K562 (cell line): ENCODE data around the gene GPAT3. TPM values are rescaled to one million over a fixed set of nuclear protein-coding genes. Genes with fewer than 3 reads are reported as not detected.

Experiments used
- ATF4 ChIP-seq: fragments of 450-650 bp; formaldehyde crosslinking; IDR thresholded peaks from 2 replicates; pipeline ENCODE4 v1.4.0; 2022; ENCODE audit warnings: mild to moderate bottlenecking, moderate library complexity
- C11orf30 ChIP-seq: fragments of 450-650 bp; IDR thresholded peaks from 2 replicates; pipeline ENCODE4 v1.6.1; 2016; ENCODE audit warnings: low read depth, mild to moderate bottlenecking
- CREB3 ChIP-seq: fragments of 450-650 bp; conservative IDR thresholded peaks from 2 replicates; pipeline ENCODE4 v1.6.1; 2016; ENCODE audit warnings: missing genetic modification characterization, low read depth, mild to moderate bottlenecking, missing compliant biosample characterization, moderate library complexity
- CTCF ChIP-seq, 3 experiments: IDR thresholded peaks in 2 of 3; conservative IDR thresholded peaks in 1 of 3; 2 replicates each; pipeline ENCODE4 v1.5.1; 2011 to 2012; ENCODE audit warnings: low read length in 3 of 3, mild to moderate bottlenecking in 3 of 3, control low read depth in 2 of 3, improper control_type of control experiment in 1 of 3, inconsistent platforms in 1 of 3, low read depth in 1 of 3, mixed read lengths in 1 of 3, moderate library complexity in 1 of 3; ENCODE audit not compliant: insufficient read depth in 2 of 3
- ELF2 ChIP-seq: fragments of 250-450 bp; sonication (Bioruptor Pico); IDR thresholded peaks from 2 replicates; pipeline ENCODE4 v1.5.0; 2021; ENCODE audit warnings: mild to moderate bottlenecking
- FUS ChIP-seq: fragments of 200-400 bp; formaldehyde crosslinking; optimal IDR thresholded peaks from 2 replicates; pipeline ENCODE3; 2017; ENCODE audit warnings: low read depth, low read length
- GATAD2A ChIP-seq: fragments of 450-650 bp; IDR thresholded peaks from 2 replicates; pipeline ENCODE4 v1.6.1; 2017
- KDM2B ChIP-seq: fragments of 250-450 bp; sonication (Bioruptor Pico); IDR thresholded peaks from 2 replicates; pipeline ENCODE4 v1.8.0; 2021; ENCODE audit warnings: mild to moderate bottlenecking, moderate library complexity
- KLF10 ChIP-seq: fragments of 250-450 bp; sonication (Bioruptor Pico); IDR thresholded peaks from 2 replicates; pipeline ENCODE4 v1.6.1; 2021; ENCODE audit warnings: matching md5 sums
- NCOA4 ChIP-seq: fragments of 450-650 bp; IDR thresholded peaks from 2 replicates; pipeline ENCODE4 v1.6.1; 2018; ENCODE audit warnings: mild to moderate bottlenecking; ENCODE audit not compliant: partially characterized antibody
- POLR2H ChIP-seq: IDR thresholded peaks from 2 replicates; pipeline ENCODE4 v1.6.1; 2016; ENCODE audit warnings: missing genetic modification characterization, low read depth, mild to moderate bottlenecking, control low read depth, missing compliant biosample characterization, moderate library complexity
- RAD21 ChIP-seq, 2 experiments: fragments of 250-450 bp in 1 of 2; fragments of 450-650 bp in 1 of 2; sonication (Bioruptor Pico) in 1 of 2; formaldehyde crosslinking in 1 of 2; IDR thresholded peaks in 1 of 2; conservative IDR thresholded peaks in 1 of 2; 2 replicates each; pipeline versions ENCODE4 v1.4.0 to v1.8.0; 2020 to 2022; ENCODE audit warnings: mild to moderate bottlenecking in 2 of 2, moderate library complexity in 1 of 2
- RBM15 ChIP-seq: fragments of 200-400 bp; formaldehyde crosslinking; IDR thresholded peaks from 2 replicates; pipeline ENCODE4 v1.6.1; 2018; ENCODE audit warnings: mild to moderate bottlenecking, low read length, moderate library complexity; ENCODE audit not compliant: insufficient read depth
- SMAD4 ChIP-seq: fragments of 250-450 bp; sonication (Bioruptor Pico); conservative IDR thresholded peaks from 2 replicates; pipeline ENCODE4 v1.8.0; 2021; ENCODE audit warnings: inconsistent platforms, mild to moderate bottlenecking, moderate library complexity
- TARDBP ChIP-seq: fragments of 450-650 bp; IDR thresholded peaks from 2 replicates; pipeline ENCODE4 v1.6.1; 2016
- ZNF140 ChIP-seq: fragments of 250-450 bp; sonication (Bioruptor Pico); IDR thresholded peaks from 2 replicates; pipeline ENCODE4 v1.8.0; 2021; ENCODE audit warnings: moderate library complexity, mild to moderate bottlenecking, inconsistent platforms
- ZNF584 ChIP-seq: fragments of 200-800 bp; sonication (Bioruptor generic); IDR thresholded peaks from 2 replicates; pipeline ENCODE4 v1.6.1; 2016; ENCODE audit warnings: low read depth, mild to moderate bottlenecking, missing genetic modification characterization, missing compliant biosample characterization
- polyA plus RNA-seq, 8 experiments: library from polyadenylated mRNA; depleted of rRNA in 4 of 8; stranded (reverse) in 5 of 8; unstranded in 3 of 8; fragments of >200 nt; fragmentation: Nextera tagmentation in 2 of 8; fragmentation: Illumina TruSeq in 1 of 8; extraction: Ambion mirVana in 2 of 8; extraction: Trizol in 1 of 8; gene quantifications; 2 replicates each; pipeline versions ENCODE4 v1.2.1 to v1.2.3, GENCODE V29; 2011 to 2014; ENCODE audit warnings: inconsistent platforms in 1 of 8, missing spikeins in 1 of 8
- total RNA-seq, 7 experiments: library from RNA; depleted of rRNA in 6 of 7; stranded (reverse); fragments of >200 nt in 6 of 7; fragmentation: Illumina TruSeq in 2 of 7; extraction: Trizol in 2 of 7; gene quantifications; 2 replicates each; pipeline versions ENCODE4 v1.2.1 to v1.2.3, GENCODE V29; 2011 to 2021; ENCODE audit warnings: low replicate concordance in 1 of 7

GPAT3 gene
- total and polyA plus RNA-seq, 9 of the 15 experiments (the other 6 are each of a cell fraction or from before 2014, with no cell fraction given) = 4.1 to 16.1 (median 13.1) TPM

- TF ChIP-seq C11orf30 (peak; percentile 8; the same call in 1 of the 2 replicates), RAD21 (CRISPR knock-in tag; conservative IDR thresholded peaks at IDR 0.05 in 1 of 2, IDR thresholded peaks at IDR 0.05 in 1 of 2) (peak; percentile 86 to 88), NCOA4 (no peak), TARDBP (no peak), ZNF140 (CRISPR knock-in tag) (no peak), SMAD4 (CRISPR knock-in tag) (no peak), KDM2B (CRISPR knock-in tag) (no peak), ATF4 (CRISPR knock-in tag) (0 out of 2 replicates have a peak, but pooled peaks have one; percentile 9), POLR2H (tag) (peak; percentile 36; the same call in 1 of the 2 replicates), RBM15 (no peak), KLF10 (CRISPR knock-in tag) (no peak), CREB3 (tag) (no peak), ELF2 (CRISPR knock-in tag) (no peak), GATAD2A (no peak), FUS (no peak), ZNF584 (CRISPR knock-in tag) (no peak), CTCF (IDR thresholded peaks at IDR 0.05 in 2 of 3, conservative IDR thresholded peaks at IDR 0.05 in 1 of 3; ENCODE audit: insufficient read depth in 2 of 3, low read depth in 1 of 3, low read length in 3 of 3) (peak; percentile 49 to 89 (median 77); a peak in 5 of 6 replicates)
Observed at GRCh38 chr4:83644677-83645659, 109.1 kb downstream of the GPAT3 start (continued).
